Fibroblast of pulmonary artery (primary cell): Measurements from ENCODE around the gene RNF135.
"Not testable (repeated sequence)": the region's sequence is repeated elsewhere in the genome, so short reads cannot be mapped to it uniquely, and the experiment has no call there.

Experiments used
- DNase-seq: peaks from one replicate; pipeline ENCODE4 v3.0.0-alpha.2; 2010; ENCODE audit warnings: low read depth
- H3K4me3 ChIP-seq: replicated peaks from 2 replicates; pipeline ENCODE4 v1.5.1; 2011; ENCODE audit warnings: low read depth, mild to moderate bottlenecking, control low read depth, low read length, moderate library complexity
- TF ChIP-seq, protein P1 (sequence below): IDR thresholded peaks from 2 replicates; pipeline ENCODE4 v1.5.1; 2011; ENCODE audit warnings: mild to moderate bottlenecking, control low read depth, low read length, inconsistent platforms; ENCODE audit errors: missing control alignments

Gene RNF135

DNA sequence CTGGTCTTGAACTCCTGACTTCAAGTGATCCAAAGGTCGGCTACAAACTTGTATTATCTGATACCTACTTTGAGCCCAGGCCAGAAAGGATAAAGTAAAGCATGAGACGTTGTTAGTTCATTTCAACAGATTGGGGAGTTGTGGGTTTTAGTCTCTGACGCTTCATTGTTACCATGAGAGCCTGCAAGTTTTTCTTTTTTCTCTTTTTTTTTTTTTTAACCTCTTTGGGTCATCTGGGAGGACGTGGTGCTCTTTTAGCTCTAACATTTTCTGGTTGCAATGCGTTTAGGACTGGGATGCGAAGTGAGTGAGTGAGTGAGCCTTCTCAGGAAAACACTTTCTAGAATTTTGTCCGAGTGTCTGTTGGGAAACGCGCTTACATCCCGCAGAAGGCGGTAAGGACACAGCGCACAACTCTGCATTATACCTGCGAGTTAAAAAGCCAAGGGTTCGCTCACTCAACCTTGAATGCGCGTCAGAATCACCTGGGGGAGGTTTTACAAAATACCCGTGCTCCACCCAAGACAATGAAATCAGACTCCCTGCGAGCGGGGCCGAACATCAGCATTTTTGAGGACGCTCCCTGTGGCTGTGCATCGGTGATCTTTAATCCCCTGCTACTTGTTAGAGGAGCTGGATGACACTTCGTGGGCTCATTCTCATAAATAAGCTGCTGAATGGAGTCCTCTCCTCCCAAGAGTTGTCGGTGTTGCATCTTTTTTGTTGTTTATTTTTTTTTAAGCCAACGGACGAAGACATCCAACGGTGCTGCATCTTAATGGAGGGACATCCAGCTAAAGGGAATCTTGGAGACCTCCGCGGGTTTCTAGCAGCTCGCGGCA, 629 bp upstream of the RNF135 start:
- peak overlapping the region; percentile 67 for H3K4me3 ChIP-seq
- peak; percentile 10 for DNase-seq

DNA sequence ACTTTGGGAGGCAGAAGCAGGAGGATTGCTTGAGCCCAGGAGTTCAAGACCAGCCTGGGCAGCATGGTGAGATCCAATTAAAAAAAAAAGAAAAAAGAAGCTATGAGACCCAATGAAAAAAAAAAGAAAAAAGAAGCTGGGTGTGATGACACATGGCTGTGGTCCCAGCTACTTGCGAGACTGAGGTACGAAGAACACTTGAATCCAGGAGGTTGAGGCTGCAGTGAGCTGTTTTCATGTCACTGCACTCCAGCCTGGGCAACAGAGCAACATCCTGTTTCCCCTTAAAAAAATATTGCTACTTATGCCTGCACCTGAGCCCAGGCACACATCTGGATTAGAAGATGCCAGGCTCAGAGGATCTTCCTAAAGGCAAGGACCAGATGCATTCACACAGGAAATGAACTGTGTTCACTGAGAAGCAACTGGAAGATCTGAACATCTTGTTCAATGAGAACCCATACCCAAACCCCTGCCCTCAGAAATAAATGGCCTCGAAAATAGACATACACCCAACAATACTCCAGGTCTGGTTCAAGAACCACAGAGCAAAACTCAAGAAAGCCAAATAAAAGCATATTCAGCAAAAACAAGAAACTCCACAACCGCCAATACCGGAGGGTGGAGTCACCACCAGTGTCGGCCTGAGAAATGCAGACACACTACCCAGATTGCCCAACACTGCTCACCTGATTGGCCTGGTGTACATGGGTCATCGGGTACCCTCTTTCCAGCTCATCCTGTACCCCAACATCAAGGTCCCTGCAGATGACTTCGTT, 4.4 kb downstream of the RNF135 start:
- no peak for DNase-seq
- TF ChIP-seq, protein P1, sequence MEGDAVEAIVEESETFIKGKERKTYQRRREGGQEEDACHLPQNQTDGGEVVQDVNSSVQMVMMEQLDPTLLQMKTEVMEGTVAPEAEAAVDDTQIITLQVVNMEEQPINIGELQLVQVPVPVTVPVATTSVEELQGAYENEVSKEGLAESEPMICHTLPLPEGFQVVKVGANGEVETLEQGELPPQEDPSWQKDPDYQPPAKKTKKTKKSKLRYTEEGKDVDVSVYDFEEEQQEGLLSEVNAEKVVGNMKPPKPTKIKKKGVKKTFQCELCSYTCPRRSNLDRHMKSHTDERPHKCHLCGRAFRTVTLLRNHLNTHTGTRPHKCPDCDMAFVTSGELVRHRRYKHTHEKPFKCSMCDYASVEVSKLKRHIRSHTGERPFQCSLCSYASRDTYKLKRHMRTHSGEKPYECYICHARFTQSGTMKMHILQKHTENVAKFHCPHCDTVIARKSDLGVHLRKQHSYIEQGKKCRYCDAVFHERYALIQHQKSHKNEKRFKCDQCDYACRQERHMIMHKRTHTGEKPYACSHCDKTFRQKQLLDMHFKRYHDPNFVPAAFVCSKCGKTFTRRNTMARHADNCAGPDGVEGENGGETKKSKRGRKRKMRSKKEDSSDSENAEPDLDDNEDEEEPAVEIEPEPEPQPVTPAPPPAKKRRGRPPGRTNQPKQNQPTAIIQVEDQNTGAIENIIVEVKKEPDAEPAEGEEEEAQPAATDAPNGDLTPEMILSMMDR, result no peak
- no peak overlapping the region for H3K4me3 ChIP-seq

More for the DNA sequence above, 629 bp upstream of the RNF135 start:
- TF ChIP-seq, protein P1, result no peak

DNA sequence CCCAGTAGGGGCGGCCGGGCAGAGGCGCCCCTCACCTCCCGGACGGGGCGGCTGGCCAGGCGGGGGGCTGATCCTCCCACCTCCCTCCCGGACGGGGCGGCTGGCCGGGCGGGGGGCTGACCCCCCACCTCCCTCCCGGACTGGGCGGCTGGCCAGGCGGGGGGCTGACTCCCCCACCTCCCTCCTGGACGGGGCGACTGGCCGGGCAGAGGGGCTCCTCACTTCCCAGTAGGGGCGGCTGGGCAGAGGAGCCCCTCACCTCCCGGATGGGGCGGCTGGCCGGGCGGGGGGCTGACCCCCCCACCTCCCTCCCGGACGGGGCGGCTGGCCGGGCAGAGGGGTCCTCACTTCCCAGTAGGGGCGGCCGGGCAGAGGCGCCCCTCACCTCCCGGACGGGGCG, 9.1 kb downstream of the RNF135 start:
- H3K4me3 ChIP-seq, DNase-seq: not testable (repeated sequence)

DNA sequence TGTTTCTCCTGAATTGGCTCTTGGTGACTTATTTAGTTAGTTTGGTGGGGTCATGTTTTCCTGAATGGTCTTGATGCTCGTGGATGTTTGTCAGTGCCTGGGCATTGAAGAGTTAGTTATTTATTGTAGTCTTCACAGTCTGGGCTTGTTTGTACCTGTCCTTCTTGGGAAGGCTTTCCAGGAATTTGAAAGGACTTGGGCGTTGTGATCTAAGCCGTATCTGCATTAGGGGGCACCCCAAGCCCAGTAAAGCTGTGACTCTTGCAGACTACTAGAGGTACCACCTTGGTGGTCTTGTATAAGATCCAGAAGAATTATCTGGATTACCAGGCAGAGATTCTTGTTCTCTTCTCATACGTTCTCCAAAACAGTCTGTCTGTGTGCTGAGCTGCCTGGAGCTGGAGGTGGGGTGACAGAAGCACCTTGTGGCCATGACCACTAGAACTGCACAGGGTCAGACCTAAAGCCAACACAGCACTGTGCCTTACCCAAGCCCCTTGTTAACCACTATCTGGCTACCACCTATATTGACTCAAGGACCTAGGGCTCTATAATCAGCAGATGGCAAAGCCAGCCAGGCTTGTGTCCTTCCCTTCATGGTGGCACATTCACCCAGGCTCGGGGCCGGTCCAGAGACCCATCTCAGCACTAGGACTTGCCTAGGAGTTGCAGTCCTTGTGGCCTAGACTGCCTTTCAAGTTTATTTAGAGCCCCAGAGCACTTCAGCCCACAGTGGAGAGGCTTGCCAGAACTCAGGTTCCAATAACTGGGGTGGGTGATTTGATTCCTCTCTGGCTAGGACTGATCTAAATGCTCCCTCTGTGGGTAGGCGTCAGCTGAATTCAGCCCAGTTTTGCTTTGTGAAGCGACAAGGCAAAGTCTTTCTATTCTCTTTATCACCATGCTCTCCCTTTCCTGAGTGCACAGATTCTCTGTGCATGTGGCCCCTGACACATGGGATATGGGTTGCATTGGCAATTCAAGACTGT, 11.0 kb downstream of the RNF135 start:
- H3K4me3 ChIP-seq, result no peak overlapping the region
- DNase-seq, result no peak
- TF ChIP-seq, protein P1, result no peak

DNA sequence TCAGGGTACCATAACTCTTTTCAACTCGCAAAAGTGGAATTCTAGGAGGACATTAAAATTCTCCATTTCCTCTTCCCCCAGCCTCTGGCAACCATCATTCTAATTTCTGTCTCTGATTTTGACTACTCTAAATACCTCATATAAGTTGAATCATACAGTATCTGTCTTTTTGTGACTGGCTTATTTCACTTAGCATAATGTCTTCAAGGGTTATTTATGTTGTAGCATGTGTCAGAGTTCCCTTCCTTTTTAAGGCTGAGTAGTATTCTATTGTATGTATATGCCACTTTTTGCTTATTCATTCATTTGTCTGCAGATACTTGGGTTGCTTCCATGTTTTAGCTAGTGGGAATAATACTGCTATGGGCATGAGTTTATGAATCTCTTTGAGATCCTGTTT, 12.0 kb downstream of the RNF135 start:
- TF ChIP-seq, protein P1, result no peak
- H3K4me3 ChIP-seq, result no peak overlapping the region
- no peak for DNase-seq

DNA sequence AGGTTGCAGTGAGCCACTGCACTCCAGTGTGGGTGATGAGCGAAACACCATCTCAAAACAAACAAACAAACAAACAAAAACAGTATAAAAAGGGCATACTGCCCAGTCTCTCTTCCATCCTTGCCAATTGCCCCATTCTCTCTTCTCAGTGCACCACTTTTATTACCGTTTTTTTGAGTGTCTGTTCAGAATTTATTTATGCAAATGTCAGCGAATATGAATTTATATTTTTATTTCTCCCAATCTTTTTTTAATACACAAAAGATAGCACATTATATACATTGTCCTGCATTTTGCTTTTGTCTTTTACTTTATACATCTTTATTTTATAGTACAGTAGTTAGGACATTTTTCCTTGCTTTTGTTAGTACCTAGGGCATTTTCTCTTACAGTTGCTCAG, 19.6 kb downstream of the RNF135 start:
- H3K4me3 ChIP-seq, result no peak overlapping the region
- DNase-seq, result no peak
- TF ChIP-seq, protein P1, result no peak
